Measurements from ENCODE around the gene PARK7.
A peak's percentile ranks its signal among the peaks of the same experiment; 100 is the strongest.

Gene PARK7

GRCh38 chr1:8010080-8010664, 48.7 kb downstream of the PARK7 start:
- no peak for DNase-seq (ENCODE audit: low spot score)

- no peak for DNase-seq (ENCODE audit: low spot score)
Observed at GRCh38 chr1:8011016-8011415, 49.5 kb downstream of the PARK7 start.

GRCh38 chr1:8011923-8012858, 50.7 kb downstream of the PARK7 start:
- DNase-seq (ENCODE audit: low spot score): no peak

GRCh38 chr1:8012955-8013354, 51.4 kb downstream of the PARK7 start:
- no peak for DNase-seq (ENCODE audit: low spot score)

- DNase-seq (ENCODE audit: low spot score): no peak
Observed at GRCh38 chr1:8013399-8013798, 51.9 kb downstream of the PARK7 start.

GRCh38 chr1:8013800-8014199, 52.3 kb downstream of the PARK7 start:
- DNase-seq (ENCODE audit: low spot score): no peak

- no peak for DNase-seq (ENCODE audit: low spot score)
Observed at GRCh38 chr1:8014381-8014988, 53.0 kb downstream of the PARK7 start.

- DNase-seq (ENCODE audit: low spot score): peak; percentile 87
Observed at GRCh38 chr1:8015036-8015808, 53.7 kb downstream of the PARK7 start.

- DNase-seq (ENCODE audit: low spot score): peak; percentile 73
Observed at GRCh38 chr1:8015809-8016165, 54.3 kb downstream of the PARK7 start.

GRCh38 chr1:8016210-8016894, 54.8 kb downstream of the PARK7 start:
- DNase-seq (ENCODE audit: low spot score): no peak

- DNase-seq (ENCODE audit: low spot score): no peak
Observed at GRCh38 chr1:8016895-8017241, 55.4 kb downstream of the PARK7 start.

GRCh38 chr1:8017495-8018197, 56.1 kb downstream of the PARK7 start:
- DNase-seq (ENCODE audit: low spot score): peak; percentile 81

GRCh38 chr1:8018492-8019228, 57.1 kb downstream of the PARK7 start:
- DNase-seq (ENCODE audit: low spot score): no peak

- DNase-seq (ENCODE audit: low spot score): no peak
Observed at GRCh38 chr1:8019229-8019620, 57.7 kb downstream of the PARK7 start.

- DNase-seq (ENCODE audit: low spot score): no peak
Observed at GRCh38 chr1:8020032-8020431, 58.5 kb downstream of the PARK7 start.

GRCh38 chr1:8021676-8022266, 60.3 kb downstream of the PARK7 start:
- no peak for DNase-seq (ENCODE audit: low spot score)

GRCh38 chr1:8022395-8023286, 61.1 kb downstream of the PARK7 start:
- no peak for DNase-seq (ENCODE audit: low spot score)

- no peak for DNase-seq (ENCODE audit: low spot score)
Observed at GRCh38 chr1:8023287-8023994, 61.9 kb downstream of the PARK7 start.

- DNase-seq (ENCODE audit: low spot score): no peak
Observed at GRCh38 chr1:8023995-8024313, 62.4 kb downstream of the PARK7 start.

Measured in Ammon's horn (tissue), 1 donor.